Natural killer cell (primary cell): ENCODE data around the gene GRM4. TPM values are rescaled to one million over a fixed set of nuclear protein-coding genes. Genes with fewer than 3 reads are reported as not detected.

Source experiments
- ATAC-seq, 3 donors: fragments of 150-1000 bp in 2 of 3; fragments of 200-7000 bp in 1 of 3; cut with Tn5 transposase; 1 replicate in 1 of 3; 2 replicates in 2 of 3; pipeline ENCODE4 v1.10.0; 2021; ENCODE audit warnings: mild to moderate bottlenecking in 2 of 3, moderate library complexity in 2 of 3
- DNase-seq, 2 donors: peaks; one replicate each; pipeline versions ENCODE4 v3.0.0 to v3.0.0-alpha.2; 2013 to 2021; ENCODE audit warnings: mixed read lengths in 1 of 2
- H3K27ac ChIP-seq: one replicate; pipeline ENCODE4 v1.5.1; 2013; ENCODE audit warnings: mild to moderate bottlenecking, low read length
- H3K27me3 ChIP-seq: one replicate; pipeline ENCODE4 v1.6.1; 2013; ENCODE audit warnings: low read length; ENCODE audit not compliant: control insufficient read depth, insufficient read depth
- H3K36me3 ChIP-seq: one replicate; pipeline ENCODE4 v1.6.1; 2013; ENCODE audit warnings: low read length; ENCODE audit not compliant: control insufficient read depth, insufficient read depth
- H3K4me1 ChIP-seq: one replicate; pipeline ENCODE4 v1.6.1; 2013; ENCODE audit warnings: low read length; ENCODE audit not compliant: control insufficient read depth, insufficient read depth
- H3K4me3 ChIP-seq: one replicate; pipeline ENCODE4 v1.5.1; 2013; ENCODE audit warnings: low read length
- H3K9me3 ChIP-seq: one replicate; pipeline ENCODE4 v1.6.1; 2013; ENCODE audit warnings: low read length; ENCODE audit not compliant: control insufficient read depth, insufficient read depth
- H3K27ac Mint-ChIP-seq, 2 donors: one replicate each; pipeline ENCODE4 v1.8.0; 2022; ENCODE audit warnings: mild to moderate bottlenecking in 2 of 2, mixed read lengths in 2 of 2, moderate library complexity in 1 of 2
- H3K27me3 Mint-ChIP-seq, 2 donors: one replicate each; pipeline ENCODE4 v1.8.0; 2022; ENCODE audit warnings: low read depth in 2 of 2, mixed read lengths in 2 of 2
- H3K36me3 Mint-ChIP-seq: one replicate; pipeline ENCODE4 v1.8.0; 2022; ENCODE audit warnings: mixed read lengths
- H3K4me1 Mint-ChIP-seq, 2 donors: one replicate each; pipeline ENCODE4 v1.8.0; 2022; ENCODE audit warnings: mixed read lengths in 2 of 2
- H3K4me3 Mint-ChIP-seq: one replicate; pipeline ENCODE4 v1.8.0; 2022; ENCODE audit warnings: mild to moderate bottlenecking, moderate library complexity, mixed read lengths
- H3K9me3 Mint-ChIP-seq, 2 donors: one replicate each; pipeline ENCODE4 v1.8.0; 2022; ENCODE audit warnings: mixed read lengths in 2 of 2
- CTCF ChIP-seq: fragments of 200-600 bp; IDR thresholded peaks from one replicate; pipeline ENCODE4 v1.8.0; 2022; ENCODE audit warnings: antibody characterized with exemption
- WGBS: methylation state at CpG from one replicate; pipeline ENCODE4 v1.1.7; 2013; ENCODE audit warnings: missing lambda C conversion rate; ENCODE audit not compliant: insufficient coverage; 5-methylcytosine and 5-hydroxymethylcytosine counted together
- intact Hi-C: fragments of 100-400 bp; cut with micrococcal nuclease; formaldehyde crosslinking; loops from one replicate; pipeline ENCODE4 v1.14.2; 2022
- total RNA-seq, 4 donors: library from RNA; stranded (reverse); fragments of 120-200 nt in 1 of 4; gene quantifications; one replicate each; pipeline versions ENCODE4 v1.2.3 to v1.2.4, GENCODE V29; 2013 to 2022

Gene GRM4
- total RNA-seq, 3 donors from 2014 or later (not counting 1 experiment from before 2014, with no cell fraction given): not detected

GRCh38 chr6:34071884-34072379 is 74.0 kb downstream of the GRM4 start:
- 93% methylated on average over 1 of the region's 1 CpG for WGBS
- Mint-ChIP-seq H3K4me3 (no peak overlapping the region), H3K27ac (no peak overlapping the region), H3K9me3 (no peaks in the 10 kb centered on the region), H3K36me3 (no peaks in the 10 kb centered on the region), H3K4me1 (no peaks in the 10 kb centered on the region), H3K27me3 (no peaks in the 10 kb centered on the region)
- Histone ChIP-seq H3K4me3 (no peak overlapping the region), H3K9me3 (no peaks in the 10 kb centered on the region), H3K27me3 (no peaks in the 10 kb centered on the region), H3K4me1 (no peaks in the 10 kb centered on the region), H3K27ac (no peak overlapping the region), H3K36me3 (no peaks in the 10 kb centered on the region)
- intact Hi-C loops: no loop called here
- no peak for DNase-seq
- TF ChIP-seq CTCF: no peak
- peak in 1 of 3 donors; percentile 18 for ATAC-seq

- 94% methylated on average over 3 of the region's 3 CpGs for WGBS
- DNase-seq (no peak), ATAC-seq (no peak)
- Mint-ChIP-seq H3K4me3 (no peak overlapping the region), H3K4me1 (no peaks in the 10 kb centered on the region), H3K27ac (no peak overlapping the region), H3K36me3 (no peaks in the 10 kb centered on the region), H3K9me3 (no peaks in the 10 kb centered on the region), H3K27me3 (no peaks in the 10 kb centered on the region)
- Histone ChIP-seq H3K4me3 (no peak overlapping the region), H3K4me1 (no peaks in the 10 kb centered on the region), H3K27me3 (no peaks in the 10 kb centered on the region), H3K36me3 (no peaks in the 10 kb centered on the region), H3K9me3 (no peaks in the 10 kb centered on the region), H3K27ac (no peak overlapping the region)
- TF ChIP-seq CTCF: no peak
- intact Hi-C loops: no loop called here
Observed at GRCh38 chr6:34071136-34071883, 74.6 kb downstream of the GRM4 start.

GRCh38 chr6:34070315-34071135 is 75.4 kb downstream of the GRM4 start:
- no peaks in the 10 kb centered on the region for H3K36me3 Mint-ChIP-seq
- H3K27ac Mint-ChIP-seq: no peak overlapping the region
- no peak overlapping the region for H3K27ac ChIP-seq
- DNase-seq (no peak), ATAC-seq (peak in 1 of 3 donors; percentile 38)
- no peaks in the 10 kb centered on the region for H3K27me3 Mint-ChIP-seq
- no peaks in the 10 kb centered on the region for H3K4me1 Mint-ChIP-seq
- no peaks in the 10 kb centered on the region for H3K9me3 ChIP-seq
- intact Hi-C loops: no loop called here
- no peak overlapping the region for H3K4me3 ChIP-seq
- H3K4me3 Mint-ChIP-seq: no peak overlapping the region
- TF ChIP-seq CTCF: no peak
- H3K36me3 ChIP-seq: no peaks in the 10 kb centered on the region
- H3K4me1 ChIP-seq: no peaks in the 10 kb centered on the region
- H3K27me3 ChIP-seq: no peaks in the 10 kb centered on the region
- 86% methylated on average over 15 of the region's 15 CpGs for WGBS
- no peaks in the 10 kb centered on the region for H3K9me3 Mint-ChIP-seq
